Uterus (tissue), 2 donors: ENCODE results near the gene HOXC13.

Source experiments
- CTCF ChIP-seq, 4 experiments: fragments of 200-600 bp in 2 of 4; fragments of 450-650 bp in 2 of 4; sonication (generic) in 2 of 4; IDR thresholded peaks; one replicate each; pipeline ENCODE4 v1.5.1; 2016 to 2019; ENCODE audit warnings: antibody characterized with exemption in 4 of 4, mild to moderate bottlenecking in 2 of 4, moderate library complexity in 1 of 4
- POLR2A ChIP-seq, 2 donors: fragments of 450-650 bp; IDR thresholded peaks; one replicate each; pipeline ENCODE4 v1.6.1; 2016; ENCODE audit warnings: antibody characterized with exemption in 2 of 2, mild to moderate bottlenecking in 1 of 2, moderate library complexity in 1 of 2

GRCh38 chr12:53928054-53928835, 10.4 kb upstream of the HOXC13 start:
- TF ChIP-seq CTCF (IDR thresholded peaks at IDR 0.05): no peak
- TF ChIP-seq POLR2A (IDR thresholded peaks at IDR 0.05): no peak
